IPS-20b (cell line): ENCODE data around the gene CRLF1.

Experiments used
- H3K27ac ChIP-seq: one replicate; pipeline ENCODE4 v1.5.1; 2013; ENCODE audit warnings: low read length
- H3K27me3 ChIP-seq: 2 replicates; pipeline ENCODE4 v1.6.1; 2013; ENCODE audit warnings: mild to moderate bottlenecking, low read length, inconsistent platforms; ENCODE audit not compliant: insufficient read depth
- H3K36me3 ChIP-seq: 2 replicates; pipeline ENCODE4 v1.6.1; 2013; ENCODE audit warnings: low read depth, mild to moderate bottlenecking, inconsistent platforms, low read length, moderate library complexity; ENCODE audit not compliant: insufficient read depth
- H3K4me1 ChIP-seq: 2 replicates; pipeline ENCODE4 v1.6.1; 2013; ENCODE audit warnings: mild to moderate bottlenecking, control low read depth, inconsistent platforms, low read length, moderate library complexity; ENCODE audit not compliant: insufficient read depth
- H3K4me3 ChIP-seq: 2 replicates; pipeline ENCODE4 v1.5.1; 2013; ENCODE audit warnings: mild to moderate bottlenecking, low read length, inconsistent platforms
- H3K9ac ChIP-seq: 2 replicates; pipeline ENCODE4 v1.6.1; 2013; ENCODE audit warnings: low read depth, mild to moderate bottlenecking, inconsistent platforms, low read length, moderate library complexity
- H3K9me3 ChIP-seq: 2 replicates; pipeline ENCODE4 v1.6.1; 2013; ENCODE audit warnings: mild to moderate bottlenecking, low read depth, low read length, inconsistent platforms; ENCODE audit not compliant: insufficient read depth

The CRLF1 gene

DNA sequence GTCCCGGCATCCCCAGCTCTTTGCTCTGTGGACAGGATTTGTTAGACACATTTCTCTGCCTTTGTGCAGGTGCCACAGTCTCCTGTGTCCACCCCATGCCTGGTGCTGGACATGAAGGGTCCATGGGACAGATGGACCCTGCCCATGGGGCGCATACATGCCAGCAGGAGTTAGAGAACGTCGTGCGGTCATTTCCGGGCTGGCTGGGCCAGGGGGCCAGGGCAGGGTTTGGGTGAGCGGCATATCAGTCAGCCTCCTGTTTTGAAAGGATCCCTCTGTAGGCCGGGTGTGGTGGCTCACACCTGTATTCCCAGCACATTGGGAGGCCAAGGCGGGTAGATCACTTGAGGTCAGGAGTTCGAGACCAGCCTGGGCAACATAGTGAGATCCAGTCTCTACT is 41.2 kb upstream of the CRLF1 start:
- Histone ChIP-seq H3K27ac (no peak overlapping the region), H3K4me3 (no peak overlapping the region), H3K9me3 (no peaks in the 10 kb centered on the region), H3K36me3 (no peaks in the 10 kb centered on the region), H3K4me1 (no peaks in the 10 kb centered on the region; the same call in 1 of the 2 replicates), H3K9ac (no peak overlapping the region), H3K27me3 (no peaks in the 10 kb centered on the region)

DNA sequence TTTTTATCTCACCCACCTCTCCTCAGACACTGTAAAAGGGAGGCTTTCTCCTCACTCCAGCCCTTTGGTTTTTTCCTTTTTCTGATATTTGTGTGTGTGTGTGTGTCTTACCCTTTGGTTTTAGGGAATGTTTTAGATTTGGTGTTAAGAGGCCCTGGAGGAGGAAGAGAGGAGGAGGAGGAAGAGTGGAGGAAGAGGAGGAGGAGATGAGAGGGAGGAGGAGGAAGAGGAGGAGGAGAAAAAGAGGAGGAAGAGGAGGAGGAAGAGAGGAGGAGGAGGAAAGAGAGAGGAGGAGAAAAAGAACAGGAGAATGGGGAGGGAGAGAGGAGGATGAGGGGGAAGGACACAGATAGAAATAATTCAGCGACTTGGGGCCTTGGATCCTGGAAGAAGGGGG is 40.8 kb upstream of the CRLF1 start:
- no peaks in the 10 kb centered on the region for H3K27me3 ChIP-seq
- H3K4me1 ChIP-seq: no peaks in the 10 kb centered on the region; the same call in 1 of the 2 replicates
- H3K36me3 ChIP-seq: no peaks in the 10 kb centered on the region
- no peak overlapping the region for H3K4me3 ChIP-seq
- no peak overlapping the region for H3K27ac ChIP-seq
- H3K9ac ChIP-seq: no peak overlapping the region
- no peaks in the 10 kb centered on the region for H3K9me3 ChIP-seq

DNA sequence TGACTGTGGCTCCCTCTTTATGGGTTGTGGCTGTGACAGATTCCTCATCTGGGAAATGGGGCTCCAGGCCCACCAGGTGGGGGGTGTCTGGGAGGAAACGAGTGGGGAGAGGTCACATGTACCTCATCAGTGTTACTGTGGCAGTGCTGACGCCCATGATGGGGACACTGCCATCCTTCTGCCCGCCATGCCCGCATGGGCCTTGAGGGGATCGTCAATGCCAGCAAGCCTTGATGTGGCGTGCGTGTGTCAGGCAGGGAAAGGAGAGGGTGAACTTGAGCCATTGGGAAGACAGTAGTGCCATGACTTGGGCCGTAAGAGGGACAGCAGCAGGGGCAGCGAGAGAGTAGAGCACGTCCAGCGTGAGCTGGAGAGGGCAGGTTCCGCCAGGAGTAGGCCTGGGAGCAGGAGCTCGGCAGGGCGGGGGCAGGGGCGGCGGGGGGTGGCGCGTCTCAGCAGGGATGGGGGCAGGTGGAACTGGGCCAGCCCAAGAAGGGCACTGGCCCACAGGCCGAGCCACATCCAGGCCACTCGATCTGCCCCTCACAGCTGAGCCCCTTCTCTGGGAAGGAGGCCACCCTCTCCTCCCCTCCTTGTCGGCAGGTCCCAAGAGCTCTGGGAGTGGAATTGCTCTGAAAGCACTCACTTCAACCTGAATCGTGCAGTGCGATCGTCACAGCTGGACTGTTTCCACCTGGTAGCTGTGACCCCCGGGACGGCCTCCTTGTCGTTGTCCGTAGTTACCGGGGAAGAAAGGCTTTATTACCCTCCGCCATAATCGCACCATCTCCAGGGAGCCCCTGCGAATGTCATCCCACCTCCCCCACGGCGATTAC is 40.2 kb upstream of the CRLF1 start:
- H3K27ac ChIP-seq: no peak overlapping the region
- H3K4me1 ChIP-seq: no peaks in the 10 kb centered on the region; the same call in 1 of the 2 replicates
- no peaks in the 10 kb centered on the region for H3K9me3 ChIP-seq
- H3K4me3 ChIP-seq: no peak overlapping the region
- no peaks in the 10 kb centered on the region for H3K27me3 ChIP-seq
- no peaks in the 10 kb centered on the region for H3K36me3 ChIP-seq
- H3K9ac ChIP-seq: no peak overlapping the region; the same call in 1 of the 2 replicates

DNA sequence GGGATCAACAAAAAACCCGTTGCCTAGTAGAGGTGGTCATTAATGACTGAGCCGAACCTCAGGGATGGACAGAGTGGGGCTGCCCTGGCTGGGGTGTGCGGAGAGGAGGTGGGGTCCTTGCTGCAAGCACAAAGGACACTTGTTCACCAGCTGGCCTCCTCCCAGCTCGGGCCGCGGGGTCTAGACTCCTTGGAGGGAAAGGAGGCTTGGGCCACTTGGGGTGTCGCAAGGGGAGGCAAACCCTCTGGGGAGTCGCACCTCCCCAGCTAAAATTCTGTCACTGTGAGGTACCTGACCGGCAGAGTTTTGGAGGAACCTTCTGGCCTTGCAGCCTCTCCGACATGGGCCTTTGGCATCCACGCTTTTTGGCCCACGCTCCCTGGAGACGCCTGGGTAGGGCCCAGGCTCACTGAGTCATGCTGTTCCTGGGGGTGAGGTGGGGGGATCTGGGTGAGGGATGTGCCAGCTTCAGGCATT is 38.5 kb upstream of the CRLF1 start:
- H3K36me3 ChIP-seq: no peaks in the 10 kb centered on the region
- H3K4me1 ChIP-seq: no peaks in the 10 kb centered on the region; the same call in 1 of the 2 replicates
- no peaks in the 10 kb centered on the region for H3K9me3 ChIP-seq
- H3K9ac ChIP-seq: no peak overlapping the region
- H3K27ac ChIP-seq: no peak overlapping the region
- no peaks in the 10 kb centered on the region for H3K27me3 ChIP-seq
- no peak overlapping the region for H3K4me3 ChIP-seq

DNA sequence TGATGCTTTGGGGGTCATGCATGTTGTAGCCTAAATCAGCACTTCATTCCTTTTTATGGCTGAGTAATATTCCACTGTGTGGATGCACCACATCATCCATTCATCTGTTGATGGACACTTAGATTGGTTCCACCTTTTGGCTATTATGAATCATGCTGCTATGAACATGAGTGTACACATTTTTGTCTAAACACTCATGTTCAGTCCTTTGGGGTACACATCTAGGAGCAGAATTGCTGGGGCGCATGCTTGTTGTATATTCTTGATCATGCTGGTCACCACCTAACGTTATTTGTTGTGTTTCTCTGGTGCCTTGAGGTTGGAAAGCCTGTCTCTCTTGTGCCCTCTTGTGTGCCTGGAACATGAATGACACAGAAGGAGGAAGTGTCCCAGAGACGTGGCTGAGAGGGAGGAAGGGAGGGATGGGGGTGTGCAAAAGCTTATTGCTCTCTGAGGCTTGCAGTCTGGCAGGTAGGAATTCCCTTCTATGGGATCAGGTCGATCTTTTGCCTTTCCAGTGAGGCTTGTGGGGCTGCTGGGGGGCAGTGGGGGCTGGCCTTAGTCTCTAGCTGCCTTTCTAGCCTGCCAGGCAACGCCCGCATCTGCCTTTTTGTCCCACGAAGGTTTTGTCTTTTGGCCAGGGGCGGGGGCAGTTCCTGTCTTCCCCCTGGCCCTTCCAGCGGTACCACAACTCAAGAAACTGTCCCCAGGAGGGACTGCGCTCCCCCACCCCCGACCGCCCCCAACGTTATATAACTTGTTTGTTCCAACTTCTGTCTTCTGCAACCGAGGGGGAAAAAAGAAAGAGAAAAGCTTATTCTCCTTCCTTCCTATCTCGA is 37.8 kb upstream of the CRLF1 start:
- Histone ChIP-seq H3K27me3 (no peaks in the 10 kb centered on the region), H3K36me3 (no peaks in the 10 kb centered on the region), H3K9me3 (no peaks in the 10 kb centered on the region), H3K4me1 (no peaks in the 10 kb centered on the region; the same call in 1 of the 2 replicates), H3K4me3 (no peak overlapping the region), H3K27ac (no peak overlapping the region), H3K9ac (no peak overlapping the region)

DNA sequence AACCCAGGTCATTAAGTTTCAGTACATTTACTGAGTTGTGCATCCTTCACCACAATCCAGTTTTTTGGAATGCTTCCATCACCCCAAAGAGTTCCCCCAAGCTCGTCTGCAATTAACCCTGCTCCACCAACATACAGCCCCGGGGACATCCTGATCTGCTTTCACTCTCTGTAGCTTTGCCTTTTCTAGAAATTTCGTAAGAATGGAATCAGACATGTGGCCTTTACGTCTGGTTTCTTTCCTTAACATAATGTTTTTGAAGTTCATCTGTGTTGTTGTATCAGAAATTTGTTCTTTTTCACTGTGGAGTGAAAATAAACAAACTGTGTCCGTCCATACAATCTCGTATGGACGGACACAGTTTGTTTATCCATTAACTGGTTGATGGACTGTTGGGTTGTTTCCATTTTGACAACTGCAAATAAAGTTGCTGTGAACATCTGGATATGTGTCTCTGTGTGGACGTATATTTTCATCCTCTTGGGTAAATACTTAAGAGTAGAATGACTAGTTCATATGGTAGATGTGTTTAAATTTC is 33.2 kb upstream of the CRLF1 start:
- Histone ChIP-seq H3K9ac (no peak overlapping the region), H3K27me3 (peaks cover 10% of the 10 kb centered on the region), H3K4me3 (no peak overlapping the region), H3K4me1 (no peaks in the 10 kb centered on the region; the same call in 1 of the 2 replicates), H3K27ac (no peak overlapping the region), H3K36me3 (no peaks in the 10 kb centered on the region), H3K9me3 (no peaks in the 10 kb centered on the region)

DNA sequence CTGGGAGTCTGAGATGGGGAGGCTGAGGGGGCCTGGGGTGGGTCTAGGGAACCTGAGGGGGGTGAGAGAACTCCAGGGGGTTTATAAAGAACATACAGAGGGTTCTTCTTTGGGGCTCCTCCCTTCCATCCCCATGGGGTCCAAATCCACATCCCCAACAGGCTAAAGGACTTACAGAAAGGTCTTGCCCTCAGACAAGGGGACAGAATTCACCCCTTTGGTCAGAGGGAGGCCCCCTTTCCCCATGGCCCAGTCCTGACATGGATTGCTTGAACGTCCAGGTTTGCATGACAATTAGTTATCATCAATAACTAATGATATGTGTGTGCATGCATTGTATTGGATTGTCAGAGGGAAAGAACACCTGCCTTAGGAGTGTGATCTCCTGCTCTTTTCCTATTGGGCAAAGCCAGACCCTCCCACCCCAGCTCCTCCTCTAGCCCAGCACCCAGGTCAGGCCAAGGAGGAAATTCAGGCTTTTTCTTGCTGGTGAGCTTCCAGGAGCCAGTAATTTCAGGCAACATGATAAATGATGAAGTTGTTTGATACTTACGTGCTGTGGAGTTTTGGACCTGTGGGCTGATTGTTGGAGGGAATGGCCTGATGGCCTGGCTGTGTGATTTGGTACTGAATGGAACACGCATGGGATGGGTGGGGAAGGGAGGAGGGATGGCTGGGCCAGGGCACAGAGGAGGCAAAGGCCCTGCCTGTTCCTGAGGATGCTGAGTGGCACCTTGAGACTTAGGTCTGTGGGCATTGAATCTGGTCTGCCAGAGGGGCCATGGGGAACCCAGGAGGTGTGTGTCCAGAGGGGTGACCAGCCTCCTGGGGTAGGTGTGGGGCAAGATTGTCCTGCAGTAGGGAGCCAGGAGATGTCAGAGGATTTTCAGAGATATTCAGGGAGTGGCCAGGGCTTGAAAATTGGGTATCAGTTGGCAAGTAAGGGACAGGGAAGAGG is 31.4 kb upstream of the CRLF1 start:
- H3K9ac ChIP-seq: no peak overlapping the region
- H3K27me3 ChIP-seq: peaks cover 24% of the 10 kb centered on the region
- no peak overlapping the region for H3K27ac ChIP-seq
- no peaks in the 10 kb centered on the region for H3K36me3 ChIP-seq
- no peaks in the 10 kb centered on the region for H3K9me3 ChIP-seq
- H3K4me3 ChIP-seq: peak overlapping the region; percentile 87
- H3K4me1 ChIP-seq: no peaks in the 10 kb centered on the region; the same call in 1 of the 2 replicates

DNA sequence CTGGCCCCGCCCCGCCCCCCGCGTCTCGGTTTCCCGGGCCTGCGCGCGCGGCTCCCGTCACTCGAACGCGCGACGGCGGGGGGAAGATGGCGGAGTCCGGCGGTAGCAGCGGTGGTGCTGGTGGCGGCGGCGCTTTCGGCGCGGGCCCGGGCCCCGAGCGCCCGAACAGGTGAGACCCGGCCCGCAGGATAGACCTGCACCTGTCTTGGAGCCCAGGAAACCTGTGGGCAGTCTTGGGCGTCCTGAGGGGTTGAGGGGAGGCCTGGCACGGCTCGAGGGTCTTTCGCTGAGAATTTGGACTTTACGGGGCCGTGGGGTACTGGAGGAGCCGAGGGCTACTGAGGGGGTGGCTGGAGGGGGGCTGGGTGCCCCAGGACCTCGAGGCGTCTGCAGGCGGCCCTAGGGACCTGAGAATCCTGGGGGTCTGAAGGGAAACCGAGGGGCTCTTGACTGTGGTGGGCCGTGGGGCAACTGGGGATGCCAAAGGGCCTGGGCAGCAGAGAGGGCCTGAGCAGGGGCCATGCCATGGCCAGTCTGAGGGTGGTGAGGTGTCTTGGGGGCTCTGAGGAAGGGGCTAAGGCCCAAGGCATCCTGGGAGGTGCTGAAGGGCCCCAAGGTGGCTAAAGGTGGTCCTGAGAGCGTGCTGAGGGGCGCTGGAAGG is 30.5 kb upstream of the CRLF1 start, which contains the start of gene KLHL26:
Gene KLHL26 (plus strand): TSS at position 60 of the 661 bp plus-strand sequence. CDS start 27 bp downstream, at position 87.
- Histone ChIP-seq H3K9ac (peak within 1 kb of the TSS; percentile 85), H3K27me3 (peaks cover 24% of the 10 kb centered on the region), H3K27ac (no peak within 1 kb of the TSS), H3K9me3 (no peaks in the 10 kb centered on the region), H3K36me3 (no peaks in the 10 kb centered on the region), H3K4me3 (peak within 1 kb of the TSS; percentile 87), H3K4me1 (no peaks in the 10 kb centered on the region; the same call in 1 of the 2 replicates)

DNA sequence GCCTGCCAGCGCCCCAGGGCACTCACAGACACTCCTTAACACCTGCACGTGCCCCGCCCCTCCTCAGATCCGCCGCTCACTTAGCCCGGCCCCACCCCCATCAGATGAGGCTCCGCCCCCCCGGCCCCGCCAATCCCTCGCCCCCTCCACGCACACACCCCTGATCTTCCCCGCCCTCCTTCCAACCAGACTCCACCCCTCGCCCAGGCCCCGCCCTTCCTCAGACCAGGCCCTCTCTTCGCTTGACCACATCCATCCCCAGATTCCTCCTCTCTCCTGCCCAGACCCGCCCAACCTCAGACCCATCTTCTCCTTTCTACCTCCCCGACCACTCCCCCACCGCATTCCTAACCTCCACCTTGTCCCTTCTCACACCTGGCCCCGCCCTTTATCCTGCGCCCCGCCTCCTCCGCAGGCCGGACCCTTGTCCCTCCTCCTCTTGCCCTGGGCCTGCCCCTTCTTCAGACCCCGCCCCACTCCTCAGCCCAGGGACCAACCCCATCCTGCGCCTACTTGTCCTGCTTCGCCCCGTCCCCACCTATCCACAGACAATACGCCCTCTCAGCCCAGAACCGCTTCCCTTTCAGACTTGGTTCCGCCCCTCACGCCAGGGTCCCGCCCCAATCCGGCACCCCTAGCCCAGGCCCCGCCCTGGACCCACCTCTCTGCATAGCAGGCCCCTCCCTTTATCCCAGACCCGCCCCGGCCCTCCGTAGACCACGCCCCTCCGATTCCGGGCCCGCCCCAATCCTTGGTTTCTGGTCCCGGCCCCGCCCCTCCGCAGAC is 29.8 kb upstream of the CRLF1 start:
- Histone ChIP-seq H3K9me3 (no peaks in the 10 kb centered on the region), H3K9ac (no peak overlapping the region), H3K36me3 (no peaks in the 10 kb centered on the region), H3K27me3 (peaks cover 24% of the 10 kb centered on the region), H3K27ac (no peak overlapping the region), H3K4me3 (peak overlapping the region; percentile 87; the same call in 1 of the 2 replicates), H3K4me1 (no peaks in the 10 kb centered on the region; the same call in 1 of the 2 replicates)

DNA sequence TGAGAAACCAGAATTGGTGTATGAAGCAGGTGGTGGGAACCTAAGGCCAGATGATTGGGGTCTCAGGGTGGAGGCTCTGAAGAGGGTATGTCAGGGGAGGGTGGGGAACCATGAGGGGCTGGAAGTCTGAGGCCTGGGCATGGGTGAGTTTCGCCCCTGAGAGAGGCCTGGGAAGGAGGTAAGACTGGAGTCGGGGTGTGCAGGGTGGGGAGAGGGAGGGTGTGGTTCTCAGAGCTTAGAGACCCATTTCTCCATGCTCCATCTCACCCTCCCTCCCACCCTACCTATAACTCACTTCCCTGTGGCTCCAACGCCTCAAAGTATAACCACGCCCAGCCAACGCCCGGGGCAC is 29.2 kb upstream of the CRLF1 start:
- Histone ChIP-seq H3K36me3 (no peaks in the 10 kb centered on the region), H3K9ac (no peak overlapping the region), H3K4me3 (peak overlapping the region; percentile 35), H3K4me1 (no peaks in the 10 kb centered on the region; the same call in 1 of the 2 replicates), H3K27me3 (peaks cover 24% of the 10 kb centered on the region), H3K9me3 (no peaks in the 10 kb centered on the region), H3K27ac (no peak overlapping the region)
